ENCODE measurements around the gene NDFIP2.

GRCh38 chr13:79560954-79561353, 80.0 kb downstream of the NDFIP2 start:
- TF ChIP-seq PATZ1 (CRISPR knock-in tag; IDR thresholded peaks at IDR 0.05; ENCODE audit: borderline replicate concordance) (no peak), PPARA (CRISPR knock-in tag; IDR thresholded peaks at IDR 0.05; ENCODE audit: borderline replicate concordance) (no peak)
